ENCODE measurements around the gene WIPF3.

Gene WIPF3

DNA sequence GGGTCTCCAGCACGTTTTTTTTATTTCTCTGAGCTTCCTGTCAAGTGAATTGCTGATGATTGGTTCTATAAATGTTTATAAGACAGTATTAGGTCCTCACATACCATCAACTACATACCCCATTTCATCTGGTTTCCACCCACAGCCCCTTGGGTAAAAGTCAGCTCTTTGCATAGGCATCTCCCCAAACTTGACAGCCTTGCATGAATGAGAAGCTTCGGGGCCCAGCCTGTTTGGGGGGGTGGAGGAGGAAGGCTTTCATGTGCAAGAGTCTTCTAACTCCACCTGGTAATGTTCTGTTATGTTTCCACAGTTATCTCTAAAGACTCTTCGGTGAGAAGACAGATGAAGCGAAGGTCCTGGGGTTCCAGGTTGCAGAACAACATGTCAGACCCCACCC lies 107.9 kb downstream of the WIPF3 start:
- peaks cover 0 to 12% of the 10 kb centered on the region in 2 donors for H3K36me3 ChIP-seq (replicated peaks in 1 of 2; ENCODE audit: control insufficient read depth in 2 of 2, insufficient read depth in 2 of 2, low read length in 2 of 2)
- no peak overlapping the region for H3K4me3 ChIP-seq (ENCODE audit: low read length in 2 of 2)
- H2AK5ac ChIP-seq (ENCODE audit: low read depth, low read length), result no peak overlapping the region
- H3K18ac ChIP-seq (ENCODE audit: low read length), result no peak overlapping the region
- no peak overlapping the region for H3K4ac ChIP-seq (ENCODE audit: low read length)
- no peak overlapping the region for H2AFZ ChIP-seq (ENCODE audit: low read length)
- WGBS, 2 donors (ENCODE audit: extremely low coverage in 2 of 2, insufficient read length in 2 of 2, insufficient replicate concordance in 1 of 2), result no CpG with 5 or more reads among the region's 4 CpGs
- no peak overlapping the region for H4K91ac ChIP-seq (ENCODE audit: low read depth, low read length, poor library complexity)
- H3K27ac ChIP-seq (replicated peaks; ENCODE audit: low read length), result no peak overlapping the region
- no peak overlapping the region for H3K4me2 ChIP-seq (ENCODE audit: insufficient read depth, low read length, poor library complexity, severe bottlenecking)
- no peak overlapping the region for H3K9ac ChIP-seq (ENCODE audit: low read depth, low read length, poor library complexity)
- no peaks in the 10 kb centered on the region for H3K27me3 ChIP-seq (ENCODE audit: control insufficient read depth in 3 of 3, insufficient read depth in 3 of 3, low read depth in 1 of 3, low read length in 3 of 3)
- no peak overlapping the region for H3K14ac ChIP-seq (ENCODE audit: low read length)
- H2BK120ac ChIP-seq (ENCODE audit: low read depth, low read length), result no peak overlapping the region
- no peak overlapping the region for H3K23ac ChIP-seq (ENCODE audit: low read depth, low read length, poor library complexity)
- no peak overlapping the region for H2BK5ac ChIP-seq (ENCODE audit: low read length)
- no peak overlapping the region for H2BK12ac ChIP-seq (ENCODE audit: low read length)
- no peak for DNase-seq (ENCODE audit: low spot score)
- H4K8ac ChIP-seq (ENCODE audit: low read depth, low read length), result no peak overlapping the region
- H3K9me3 ChIP-seq (replicated peaks in 1 of 2; ENCODE audit: control insufficient read depth in 2 of 2, insufficient read depth in 1 of 2, low read depth in 1 of 2, low read length in 2 of 2), result no peaks in the 10 kb centered on the region
- H3K4me1 ChIP-seq (ENCODE audit: control insufficient read depth in 2 of 2, insufficient read depth in 1 of 2, low read depth in 1 of 2, low read length in 2 of 2), result no peaks in the 10 kb centered on the region
- H2BK15ac ChIP-seq (ENCODE audit: low read length), result no peak overlapping the region
- H3K79me1 ChIP-seq (ENCODE audit: low read depth, low read length), result no peaks in the 10 kb centered on the region

- H3K79me1 ChIP-seq (ENCODE audit: low read depth, low read length), result no peaks in the 10 kb centered on the region
- no peaks in the 10 kb centered on the region for H3K9me3 ChIP-seq (replicated peaks in 1 of 2; ENCODE audit: control insufficient read depth in 2 of 2, insufficient read depth in 1 of 2, low read depth in 1 of 2, low read length in 2 of 2)
- H2AFZ ChIP-seq (ENCODE audit: low read length), result no peak overlapping the region
- no peaks in the 10 kb centered on the region for H3K27me3 ChIP-seq (ENCODE audit: control insufficient read depth in 3 of 3, insufficient read depth in 3 of 3, low read depth in 1 of 3, low read length in 3 of 3)
- H2AK5ac ChIP-seq (ENCODE audit: low read depth, low read length), result no peak overlapping the region
- no peak overlapping the region for H2BK12ac ChIP-seq (ENCODE audit: low read length)
- no peak overlapping the region for H3K23ac ChIP-seq (ENCODE audit: low read depth, low read length, poor library complexity)
- no peak overlapping the region for H2BK120ac ChIP-seq (ENCODE audit: low read depth, low read length)
- no peak overlapping the region for H2BK5ac ChIP-seq (ENCODE audit: low read length)
- H2BK15ac ChIP-seq (ENCODE audit: low read length), result no peak overlapping the region
- H3K18ac ChIP-seq (ENCODE audit: low read length), result no peak overlapping the region
- H3K4me3 ChIP-seq (ENCODE audit: low read length in 2 of 2), result no peak overlapping the region
- no peak overlapping the region for H3K9ac ChIP-seq (ENCODE audit: low read depth, low read length, poor library complexity)
- peaks cover 2 to 26% of the 10 kb centered on the region in 2 donors for H3K36me3 ChIP-seq (replicated peaks in 1 of 2; ENCODE audit: control insufficient read depth in 2 of 2, insufficient read depth in 2 of 2, low read length in 2 of 2)
- no CpG with 5 or more reads among the region's 7 CpGs for WGBS, 2 donors (ENCODE audit: extremely low coverage in 2 of 2, insufficient read length in 2 of 2, insufficient replicate concordance in 1 of 2)
- no peak overlapping the region for H4K8ac ChIP-seq (ENCODE audit: low read depth, low read length)
- H3K27ac ChIP-seq (replicated peaks; ENCODE audit: low read length), result no peak overlapping the region
- DNase-seq (ENCODE audit: low spot score), result no peak
- H4K91ac ChIP-seq (ENCODE audit: low read depth, low read length, poor library complexity), result no peak overlapping the region
- H3K4ac ChIP-seq (ENCODE audit: low read length), result no peak overlapping the region
- H3K14ac ChIP-seq (ENCODE audit: low read length), result no peak overlapping the region
- no peak overlapping the region for H3K4me2 ChIP-seq (ENCODE audit: insufficient read depth, low read length, poor library complexity, severe bottlenecking)
- no peaks in the 10 kb centered on the region for H3K4me1 ChIP-seq (ENCODE audit: control insufficient read depth in 2 of 2, insufficient read depth in 1 of 2, low read depth in 1 of 2, low read length in 2 of 2)
These were observed 109.3 kb downstream of the WIPF3 start for GRCh38 chr7:29915481-29916215.

- H2AK5ac ChIP-seq (ENCODE audit: low read depth, low read length), result no peak overlapping the region
- no peak overlapping the region for H4K8ac ChIP-seq (ENCODE audit: low read depth, low read length)
- H3K4me1 ChIP-seq (ENCODE audit: control insufficient read depth in 2 of 2, insufficient read depth in 1 of 2, low read depth in 1 of 2, low read length in 2 of 2), result no peaks in the 10 kb centered on the region
- no peaks in the 10 kb centered on the region for H3K9me3 ChIP-seq (replicated peaks in 1 of 2; ENCODE audit: control insufficient read depth in 2 of 2, insufficient read depth in 1 of 2, low read depth in 1 of 2, low read length in 2 of 2)
- H2BK5ac ChIP-seq (ENCODE audit: low read length), result no peak overlapping the region
- H3K4me2 ChIP-seq (ENCODE audit: insufficient read depth, low read length, poor library complexity, severe bottlenecking), result no peak overlapping the region
- H3K4me3 ChIP-seq (ENCODE audit: low read length in 2 of 2), result no peak overlapping the region
- H3K27ac ChIP-seq (replicated peaks; ENCODE audit: low read length), result no peak overlapping the region
- no peak overlapping the region for H3K9ac ChIP-seq (ENCODE audit: low read depth, low read length, poor library complexity)
- no peak overlapping the region for H3K18ac ChIP-seq (ENCODE audit: low read length)
- WGBS, 2 donors (ENCODE audit: extremely low coverage in 2 of 2, insufficient read length in 2 of 2, insufficient replicate concordance in 1 of 2), result no CpG with 5 or more reads among the region's 4 CpGs
- H2AFZ ChIP-seq (ENCODE audit: low read length), result no peak overlapping the region
- H3K27me3 ChIP-seq (ENCODE audit: control insufficient read depth in 3 of 3, insufficient read depth in 3 of 3, low read depth in 1 of 3, low read length in 3 of 3), result no peaks in the 10 kb centered on the region
- no peak for DNase-seq (ENCODE audit: low spot score)
- H2BK120ac ChIP-seq (ENCODE audit: low read depth, low read length), result no peak overlapping the region
- H3K36me3 ChIP-seq (replicated peaks in 1 of 2; ENCODE audit: control insufficient read depth in 2 of 2, insufficient read depth in 2 of 2, low read length in 2 of 2), result peaks cover 8 to 44% of the 10 kb centered on the region in 2 donors
- no peak overlapping the region for H4K91ac ChIP-seq (ENCODE audit: low read depth, low read length, poor library complexity)
- no peaks in the 10 kb centered on the region for H3K79me1 ChIP-seq (ENCODE audit: low read depth, low read length)
- no peak overlapping the region for H2BK15ac ChIP-seq (ENCODE audit: low read length)
- H3K4ac ChIP-seq (ENCODE audit: low read length), result no peak overlapping the region
- H3K23ac ChIP-seq (ENCODE audit: low read depth, low read length, poor library complexity), result no peak overlapping the region
- no peak overlapping the region for H2BK12ac ChIP-seq (ENCODE audit: low read length)
- no peak overlapping the region for H3K14ac ChIP-seq (ENCODE audit: low read length)
These were observed 111.3 kb downstream of the WIPF3 start for GRCh38 chr7:29917641-29918040.

DNA sequence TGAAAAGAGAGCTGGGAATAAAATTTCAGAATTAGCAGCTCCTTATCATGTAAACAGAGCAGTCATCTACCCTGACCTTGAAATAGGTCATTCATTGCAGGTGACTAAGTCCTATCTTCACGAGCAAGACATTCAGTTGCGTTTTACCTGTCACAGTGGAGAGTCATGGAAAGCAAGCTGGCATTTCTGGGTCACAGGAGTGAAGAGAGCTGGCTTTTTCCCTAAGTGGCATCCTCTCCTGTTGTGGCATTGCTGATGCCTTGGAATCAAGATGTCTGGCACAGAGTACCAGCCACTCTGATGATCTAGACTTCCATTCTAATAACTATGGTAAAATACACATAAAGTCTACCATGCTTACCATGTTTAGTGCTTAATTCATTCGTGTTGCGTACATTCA lies 112.5 kb downstream of the WIPF3 start:
- no peak overlapping the region for H2BK12ac ChIP-seq (ENCODE audit: low read length)
- no peak overlapping the region for H2BK5ac ChIP-seq (ENCODE audit: low read length)
- no peak overlapping the region for H4K8ac ChIP-seq (ENCODE audit: low read depth, low read length)
- DNase-seq (ENCODE audit: low spot score), result no peak
- H3K27ac ChIP-seq (replicated peaks; ENCODE audit: low read length), result no peak overlapping the region
- no peak overlapping the region for H3K4me3 ChIP-seq (ENCODE audit: low read length in 2 of 2)
- peaks cover 10 to 56% of the 10 kb centered on the region in 2 donors for H3K36me3 ChIP-seq (replicated peaks in 1 of 2; ENCODE audit: control insufficient read depth in 2 of 2, insufficient read depth in 2 of 2, low read length in 2 of 2)
- no peaks in the 10 kb centered on the region for H3K9me3 ChIP-seq (replicated peaks in 1 of 2; ENCODE audit: control insufficient read depth in 2 of 2, insufficient read depth in 1 of 2, low read depth in 1 of 2, low read length in 2 of 2)
- no peak overlapping the region for H3K4me2 ChIP-seq (ENCODE audit: insufficient read depth, low read length, poor library complexity, severe bottlenecking)
- no peak overlapping the region for H2AK5ac ChIP-seq (ENCODE audit: low read depth, low read length)
- no peak overlapping the region for H2AFZ ChIP-seq (ENCODE audit: low read length)
- no peaks in the 10 kb centered on the region for H3K79me1 ChIP-seq (ENCODE audit: low read depth, low read length)
- no peak overlapping the region for H3K23ac ChIP-seq (ENCODE audit: low read depth, low read length, poor library complexity)
- no peak overlapping the region for H3K14ac ChIP-seq (ENCODE audit: low read length)
- H3K4ac ChIP-seq (ENCODE audit: low read length), result no peak overlapping the region
- H3K18ac ChIP-seq (ENCODE audit: low read length), result no peak overlapping the region
- H3K9ac ChIP-seq (ENCODE audit: low read depth, low read length, poor library complexity), result no peak overlapping the region
- H3K27me3 ChIP-seq (ENCODE audit: control insufficient read depth in 3 of 3, insufficient read depth in 3 of 3, low read depth in 1 of 3, low read length in 3 of 3), result no peaks in the 10 kb centered on the region
- WGBS, 2 donors (ENCODE audit: extremely low coverage in 2 of 2, insufficient read length in 2 of 2, insufficient replicate concordance in 1 of 2), result no CpG with 5 or more reads among the region's 4 CpGs
- H4K91ac ChIP-seq (ENCODE audit: low read depth, low read length, poor library complexity), result no peak overlapping the region
- no peak overlapping the region for H2BK120ac ChIP-seq (ENCODE audit: low read depth, low read length)
- H2BK15ac ChIP-seq (ENCODE audit: low read length), result no peak overlapping the region
- H3K4me1 ChIP-seq (ENCODE audit: control insufficient read depth in 2 of 2, insufficient read depth in 1 of 2, low read depth in 1 of 2, low read length in 2 of 2), result no peaks in the 10 kb centered on the region
